Panc1 (cell line): ENCODE results near the gene JAZF1.

Experiments used
- CTCF ChIP-seq: fragments of 450-650 bp; IDR thresholded peaks from 2 replicates; pipeline ENCODE4 v1.5.1; 2017; ENCODE audit warnings: mild to moderate bottlenecking
- TCF7L2 ChIP-seq: IDR thresholded peaks from 2 replicates; pipeline ENCODE4 v1.6.1; 2011; ENCODE audit warnings: mild to moderate bottlenecking, low read depth, low read length, inconsistent platforms

GRCh38 chr7:28165261-28165660, 15.3 kb downstream of the JAZF1 start:
- no peak for TF ChIP-seq TCF7L2
- TF ChIP-seq CTCF, result no peak
